GM18861 (cell line): ENCODE data around the gene TNFRSF11A.

Source experiments
- ATAC-seq: cut with Tn5 transposase; IDR thresholded peaks from one replicate; pipeline ENCODE4 v1.9.1; 2021; ENCODE audit not compliant: unreplicated experiment

TNFRSF11A gene

GRCh38 chr18:62377131-62377807, 52.2 kb downstream of the TNFRSF11A start:
- ATAC-seq = no peak

GRCh38 chr18:62379051-62379450, 53.9 kb downstream of the TNFRSF11A start:
- no peak for ATAC-seq

- no peak for ATAC-seq
These were observed 56.3 kb downstream of the TNFRSF11A start for GRCh38 chr18:62381373-62381772.

- ATAC-seq = no peak
These were observed 59.0 kb downstream of the TNFRSF11A start for GRCh38 chr18:62384068-62384467.

- ATAC-seq = no peak
These were observed 59.5 kb downstream of the TNFRSF11A start for GRCh38 chr18:62384610-62385097.

GRCh38 chr18:62386091-62386490, 61.0 kb downstream of the TNFRSF11A start:
- no peak for ATAC-seq

GRCh38 chr18:62386601-62387000, 61.5 kb downstream of the TNFRSF11A start:
- no peak for ATAC-seq

GRCh38 chr18:62387257-62387656, 62.1 kb downstream of the TNFRSF11A start:
- ATAC-seq = no peak

- ATAC-seq = no peak
These were observed 64.0 kb downstream of the TNFRSF11A start for GRCh38 chr18:62388855-62389760.

GRCh38 chr18:62389761-62390481, 64.8 kb downstream of the TNFRSF11A start:
- ATAC-seq = no peak

- no peak for ATAC-seq
These were observed 69.1 kb downstream of the TNFRSF11A start for GRCh38 chr18:62394006-62394763.

- ATAC-seq = no peak
These were observed 71.3 kb downstream of the TNFRSF11A start for GRCh38 chr18:62396381-62396780.

GRCh38 chr18:62396967-62397366, 71.9 kb downstream of the TNFRSF11A start:
- ATAC-seq = no peak

GRCh38 chr18:62398291-62398690, 73.2 kb downstream of the TNFRSF11A start:
- ATAC-seq = no peak

- ATAC-seq = no peak
These were observed 74.2 kb downstream of the TNFRSF11A start for GRCh38 chr18:62399276-62399675.

- ATAC-seq = no peak
These were observed 74.7 kb downstream of the TNFRSF11A start for GRCh38 chr18:62399781-62400308.

- no peak for ATAC-seq
These were observed 75.8 kb downstream of the TNFRSF11A start for GRCh38 chr18:62400916-62401315.

- ATAC-seq = no peak
These were observed 77.3 kb downstream of the TNFRSF11A start for GRCh38 chr18:62402342-62402948.

GRCh38 chr18:62403120-62403519, 78.0 kb downstream of the TNFRSF11A start:
- ATAC-seq = no peak

GRCh38 chr18:62404881-62405280, 79.8 kb downstream of the TNFRSF11A start:
- no peak for ATAC-seq
